ENCODE measurements around the gene PRUNE2.

PRUNE2 gene

DNA sequence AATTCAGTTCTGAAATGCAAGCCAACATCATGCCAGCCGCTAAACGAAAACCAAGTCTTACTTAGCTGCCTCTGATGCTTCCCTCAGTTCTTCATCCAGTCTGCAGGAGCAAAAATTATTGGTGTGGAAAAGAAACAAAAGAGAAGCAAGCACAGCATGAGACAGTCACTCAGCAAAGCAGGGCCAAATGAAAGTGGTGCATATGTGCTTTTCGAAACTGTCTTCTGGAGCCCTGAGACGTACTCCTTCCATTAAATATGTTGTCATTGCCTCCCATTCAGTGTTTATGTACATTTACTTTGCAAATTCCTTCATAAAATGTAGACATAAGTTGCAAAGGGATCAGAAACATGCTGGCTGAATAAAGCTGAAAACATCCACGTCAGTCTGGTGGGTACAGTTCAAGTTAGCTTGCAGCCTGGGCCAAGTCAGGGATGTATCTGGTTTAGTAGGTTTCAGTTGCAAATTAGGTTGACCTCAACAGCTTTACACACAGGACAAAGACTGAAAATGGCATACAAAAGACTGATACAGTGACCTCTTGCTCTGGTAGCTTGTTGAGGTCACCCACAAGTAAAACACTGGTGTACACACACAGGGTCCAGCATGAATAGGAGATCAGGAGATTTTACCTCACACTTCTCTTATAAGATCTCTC is 281.4 kb downstream of the PRUNE2 start:
- no peak for TF ChIP-seq CTCF (IDR thresholded peaks at IDR 0.05; ENCODE audit: borderline replicate concordance, insufficient read depth, low read depth, low read length)
- no peak overlapping the region for H3K4me3 ChIP-seq (ENCODE audit: low read depth, low read length)

GRCh38 chr9:76620996-76621395 is 284.9 kb downstream of the PRUNE2 start:
- no peak for TF ChIP-seq CTCF (IDR thresholded peaks at IDR 0.05; ENCODE audit: borderline replicate concordance, insufficient read depth, low read depth, low read length)
- no peak overlapping the region for H3K4me3 ChIP-seq (ENCODE audit: low read depth, low read length)

DNA sequence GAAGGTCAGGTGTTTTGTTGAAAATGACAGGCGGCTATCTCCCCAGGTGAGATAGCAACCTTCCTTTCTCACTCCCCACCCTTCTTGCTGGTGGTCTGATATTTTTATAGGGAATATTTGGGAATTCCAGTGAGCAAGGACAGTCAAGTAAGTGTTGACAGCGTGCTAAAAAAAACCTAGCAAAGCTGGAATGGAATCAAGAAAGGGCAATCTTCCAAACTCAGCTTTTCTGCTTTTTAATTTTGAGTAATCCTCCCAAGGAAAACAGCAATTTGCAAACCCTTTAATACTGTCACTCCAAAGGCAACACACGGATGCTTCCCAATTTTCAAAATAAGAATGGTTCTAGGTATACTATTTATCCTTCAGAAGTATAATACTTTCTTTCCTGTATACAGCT is 285.3 kb downstream of the PRUNE2 start:
- no peak for TF ChIP-seq CTCF (IDR thresholded peaks at IDR 0.05; ENCODE audit: borderline replicate concordance, insufficient read depth, low read depth, low read length)
- H3K4me3 ChIP-seq (ENCODE audit: low read depth, low read length): no peak overlapping the region

GRCh38 chr9:76619640-76620039 is 286.3 kb downstream of the PRUNE2 start:
- TF ChIP-seq CTCF (IDR thresholded peaks at IDR 0.05; ENCODE audit: borderline replicate concordance, insufficient read depth, low read depth, low read length): no peak
- no peak overlapping the region for H3K4me3 ChIP-seq (ENCODE audit: low read depth, low read length)

GRCh38 chr9:76619197-76619596 is 286.7 kb downstream of the PRUNE2 start:
- no peak for TF ChIP-seq CTCF (IDR thresholded peaks at IDR 0.05; ENCODE audit: borderline replicate concordance, insufficient read depth, low read depth, low read length)
- no peak overlapping the region for H3K4me3 ChIP-seq (ENCODE audit: low read depth, low read length)

- no peak for TF ChIP-seq CTCF (IDR thresholded peaks at IDR 0.05; ENCODE audit: borderline replicate concordance, insufficient read depth, low read depth, low read length)
- H3K4me3 ChIP-seq (ENCODE audit: low read depth, low read length): no peak overlapping the region
These were observed 287.2 kb downstream of the PRUNE2 start for GRCh38 chr9:76618762-76619161.

DNA sequence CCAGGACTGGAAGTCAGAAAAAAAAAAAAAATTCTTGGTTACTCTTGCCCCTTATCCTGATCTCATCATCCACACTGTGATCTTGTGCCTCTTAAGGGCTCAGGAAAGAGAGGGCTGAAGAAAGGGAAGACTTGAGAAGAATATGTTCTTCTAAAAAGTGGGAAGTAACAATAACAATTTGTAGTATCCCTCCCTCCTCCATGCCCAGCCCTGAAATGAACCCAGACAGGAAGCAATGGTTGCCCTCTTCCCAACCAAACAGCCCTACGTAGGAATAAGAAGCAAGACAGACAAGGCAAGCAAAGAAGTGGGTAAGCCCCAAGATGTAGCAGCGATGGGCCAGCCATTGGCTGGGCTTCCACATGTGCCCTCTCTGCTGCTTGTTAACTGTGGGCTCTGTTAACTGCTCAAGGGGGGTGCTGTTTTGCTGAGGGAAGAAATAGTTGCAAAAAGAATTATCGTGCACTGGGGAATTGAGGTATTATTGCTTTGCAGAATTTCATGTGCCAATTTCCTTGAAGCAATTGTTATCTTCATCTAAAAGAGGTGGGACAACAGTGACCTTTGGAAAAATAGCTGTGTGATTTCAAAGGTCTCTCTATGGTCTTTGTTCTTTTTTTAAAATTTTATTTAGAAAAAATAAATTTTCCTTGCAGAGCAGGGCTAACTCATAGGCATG is 288.3 kb downstream of the PRUNE2 start:
- TF ChIP-seq CTCF (IDR thresholded peaks at IDR 0.05; ENCODE audit: borderline replicate concordance, insufficient read depth, low read depth, low read length): no peak
- no peak overlapping the region for H3K4me3 ChIP-seq (ENCODE audit: low read depth, low read length)
